OCI-LY1 (cell line): ENCODE data around the gene MOCS3.

Experiments used
- H2AFZ ChIP-seq: fragments of 200-600 bp; sonication (generic), shearing (Covaris generic); 2 replicates; pipeline ENCODE4 v1.6.0; 2014; ENCODE audit warnings: antibody characterized with exemption, mild to moderate bottlenecking, low read length
- H3F3A ChIP-seq: fragments of 200-600 bp; sonication (generic), shearing (Covaris generic); 2 replicates; pipeline ENCODE4 v1.6.0; 2014; ENCODE audit warnings: mild to moderate bottlenecking, antibody characterized with exemption, low read length, moderate library complexity; ENCODE audit not compliant: insufficient read depth
- H3K27ac ChIP-seq: fragments of 200-600 bp; sonication (generic); 2 replicates; pipeline ENCODE4 v1.5.1; 2014; ENCODE audit warnings: low read length, mixed run types, mild to moderate bottlenecking, low read depth; ENCODE audit not compliant: poor library complexity, severe bottlenecking
- H3K27me3 ChIP-seq: fragments of 200-600 bp; sonication (generic); 2 replicates; pipeline ENCODE4 v1.6.0; 2014; ENCODE audit warnings: antibody characterized with exemption, mild to moderate bottlenecking, low read length, moderate library complexity; ENCODE audit not compliant: insufficient read depth
- H3K36me3 ChIP-seq: fragments of 200-600 bp; sonication (generic); 2 replicates; pipeline ENCODE4 v1.6.1; 2014; ENCODE audit warnings: mild to moderate bottlenecking, antibody characterized with exemption, low read length, moderate library complexity, mixed read lengths; ENCODE audit not compliant: insufficient read depth
- H3K4me1 ChIP-seq: fragments of 200-600 bp; sonication (generic); 2 replicates; pipeline ENCODE4 v1.5.1; 2014; ENCODE audit warnings: mild to moderate bottlenecking, low read length, moderate library complexity; ENCODE audit not compliant: insufficient read depth, severe bottlenecking
- H3K4me2 ChIP-seq: fragments of 200-600 bp; sonication (generic), shearing (Covaris generic); 2 replicates; pipeline ENCODE4 v1.6.1; 2014; ENCODE audit warnings: low read length
- H3K4me3 ChIP-seq: fragments of 200-600 bp; sonication (generic); 2 replicates; pipeline ENCODE4 v1.5.1; 2014; ENCODE audit warnings: low read length, low read depth, mild to moderate bottlenecking, mixed read lengths; ENCODE audit not compliant: poor library complexity, severe bottlenecking
- H3K79me2 ChIP-seq: fragments of 200-600 bp; shearing (Covaris generic); 2 replicates; pipeline ENCODE4 v1.6.1; 2016; ENCODE audit warnings: mixed run types, low read length, mixed read lengths; ENCODE audit not compliant: insufficient read depth
- H3K9ac ChIP-seq: fragments of 200-600 bp; sonication (generic), shearing (Covaris generic); 2 replicates; pipeline ENCODE4 v1.6.1; 2014; ENCODE audit warnings: mild to moderate bottlenecking, low read length, mixed read lengths
- H3K9me2 ChIP-seq: fragments of 200-600 bp; sonication (generic), shearing (Covaris generic); 2 replicates; pipeline ENCODE4 v1.6.1; 2014; ENCODE audit warnings: low read depth, mild to moderate bottlenecking, low read length, mixed read lengths
- H3K9me3 ChIP-seq: fragments of 200-600 bp; shearing (Covaris generic); 2 replicates; pipeline ENCODE4 v1.6.1; 2014; ENCODE audit warnings: low read length, mixed read lengths
- H4K20me1 ChIP-seq: fragments of 200-600 bp; sonication (generic), shearing (Covaris generic); 2 replicates; pipeline ENCODE4 v1.6.0; 2016; ENCODE audit warnings: mild to moderate bottlenecking, low read length; ENCODE audit not compliant: insufficient read depth
- EZH2 ChIP-seq: fragments of 200-600 bp; sonication (generic), shearing (Covaris generic); IDR thresholded peaks from 2 replicates; pipeline ENCODE4 v1.8.0; 2017; ENCODE audit warnings: borderline replicate concordance, mixed run types, mild to moderate bottlenecking, antibody characterized with exemption, low read length, moderate library complexity, mixed read lengths
- TF ChIP-seq, protein P1 (sequence below): fragments of 200-600 bp; sonication (generic), shearing (Covaris generic); IDR thresholded peaks from 2 replicates; pipeline ENCODE4 v1.5.1; 2017; ENCODE audit warnings: mild to moderate bottlenecking, antibody characterized with exemption, low read length, moderate library complexity, mixed read lengths

The MOCS3 gene

GRCh38 chr20:50993876-50994275, 35.3 kb downstream of the MOCS3 start:
- H3K79me2 ChIP-seq = no peaks in the 10 kb centered on the region
- H3K9me3 ChIP-seq = no peaks in the 10 kb centered on the region
- H3K4me1 ChIP-seq = no peaks in the 10 kb centered on the region
- TF ChIP-seq, protein P1, sequence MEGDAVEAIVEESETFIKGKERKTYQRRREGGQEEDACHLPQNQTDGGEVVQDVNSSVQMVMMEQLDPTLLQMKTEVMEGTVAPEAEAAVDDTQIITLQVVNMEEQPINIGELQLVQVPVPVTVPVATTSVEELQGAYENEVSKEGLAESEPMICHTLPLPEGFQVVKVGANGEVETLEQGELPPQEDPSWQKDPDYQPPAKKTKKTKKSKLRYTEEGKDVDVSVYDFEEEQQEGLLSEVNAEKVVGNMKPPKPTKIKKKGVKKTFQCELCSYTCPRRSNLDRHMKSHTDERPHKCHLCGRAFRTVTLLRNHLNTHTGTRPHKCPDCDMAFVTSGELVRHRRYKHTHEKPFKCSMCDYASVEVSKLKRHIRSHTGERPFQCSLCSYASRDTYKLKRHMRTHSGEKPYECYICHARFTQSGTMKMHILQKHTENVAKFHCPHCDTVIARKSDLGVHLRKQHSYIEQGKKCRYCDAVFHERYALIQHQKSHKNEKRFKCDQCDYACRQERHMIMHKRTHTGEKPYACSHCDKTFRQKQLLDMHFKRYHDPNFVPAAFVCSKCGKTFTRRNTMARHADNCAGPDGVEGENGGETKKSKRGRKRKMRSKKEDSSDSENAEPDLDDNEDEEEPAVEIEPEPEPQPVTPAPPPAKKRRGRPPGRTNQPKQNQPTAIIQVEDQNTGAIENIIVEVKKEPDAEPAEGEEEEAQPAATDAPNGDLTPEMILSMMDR = no peak
- no peak overlapping the region for H2AFZ ChIP-seq
- peaks cover 3% of the 10 kb centered on the region; the same call in 1 of the 2 replicates for H3K27me3 ChIP-seq
- H3K9ac ChIP-seq = no peak overlapping the region
- no peak overlapping the region for H3K27ac ChIP-seq
- no peak overlapping the region for H3K4me3 ChIP-seq
- no peaks in the 10 kb centered on the region for H3K36me3 ChIP-seq
- H3K4me2 ChIP-seq = no peak overlapping the region
- no peaks in the 10 kb centered on the region for H3K9me2 ChIP-seq
- H3F3A ChIP-seq = no peaks in the 10 kb centered on the region
- no peaks in the 10 kb centered on the region for H4K20me1 ChIP-seq

GRCh38 chr20:50995506-50995905, 36.9 kb downstream of the MOCS3 start:
- Histone ChIP-seq H3K79me2 (no peaks in the 10 kb centered on the region), H3K9me3 (no peaks in the 10 kb centered on the region), H3K4me1 (no peaks in the 10 kb centered on the region), H3K27me3 (peaks cover 3% of the 10 kb centered on the region; the same call in 1 of the 2 replicates), H3K4me2 (no peak overlapping the region), H3F3A (no peaks in the 10 kb centered on the region), H3K9ac (no peak overlapping the region), H3K4me3 (no peak overlapping the region), H3K36me3 (no peaks in the 10 kb centered on the region), H3K27ac (no peak overlapping the region), H2AFZ (no peak overlapping the region), H4K20me1 (no peaks in the 10 kb centered on the region), H3K9me2 (no peaks in the 10 kb centered on the region)
- TF ChIP-seq EZH2 = no peak
- TF ChIP-seq, protein P1 = no peak

DNA sequence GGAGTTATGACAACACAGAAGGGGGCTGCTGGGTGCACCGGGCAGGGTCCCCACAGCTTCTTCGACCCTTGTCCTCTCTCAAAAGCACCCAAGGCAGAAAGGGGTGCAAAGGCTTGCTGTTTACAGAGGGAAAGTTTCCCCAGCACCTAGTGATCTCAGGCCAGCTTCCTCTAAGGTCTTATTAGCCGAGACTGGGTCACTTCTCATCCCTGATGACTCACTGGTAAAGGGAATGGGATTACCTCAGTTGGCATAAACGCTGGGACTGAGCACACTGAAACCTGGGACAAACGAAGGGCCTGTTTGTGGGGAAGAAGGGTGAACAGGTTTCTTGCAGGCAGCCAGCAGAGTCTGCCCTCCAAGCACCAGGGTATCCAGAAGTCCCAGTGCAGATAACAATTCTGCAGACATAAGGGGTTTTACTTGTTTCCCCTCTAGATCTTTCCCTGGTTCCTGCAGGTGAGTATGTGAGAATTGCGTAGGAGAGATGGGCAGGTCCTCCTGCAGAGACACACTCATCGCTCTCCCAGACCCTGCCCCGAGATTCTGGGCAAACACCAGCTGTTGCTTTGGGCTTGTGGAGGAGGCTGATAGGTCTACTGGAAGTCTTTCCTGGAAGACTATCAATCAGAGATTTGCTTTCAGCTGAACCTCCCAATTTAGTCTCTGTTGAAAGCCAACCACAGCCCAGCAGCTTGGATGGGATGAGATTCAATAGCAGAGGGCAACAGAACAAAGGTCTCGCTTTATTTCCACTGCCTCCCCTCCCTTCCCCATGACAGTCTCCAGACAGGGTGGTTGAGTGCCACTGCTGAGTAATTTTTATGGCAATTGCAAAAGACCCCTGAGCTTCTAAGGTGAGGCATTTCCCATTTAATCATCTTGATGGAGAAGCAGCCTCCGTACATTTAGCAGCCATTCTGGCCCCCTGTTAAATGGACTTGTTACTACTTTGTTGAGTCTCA, 38.6 kb downstream of the MOCS3 start:
- H3K4me3 ChIP-seq = no peak overlapping the region
- no peaks in the 10 kb centered on the region for H3K4me1 ChIP-seq
- H3K9me2 ChIP-seq = no peaks in the 10 kb centered on the region
- H3K4me2 ChIP-seq = no peak overlapping the region
- H4K20me1 ChIP-seq = no peaks in the 10 kb centered on the region
- no peak overlapping the region for H2AFZ ChIP-seq
- no peaks in the 10 kb centered on the region for H3K79me2 ChIP-seq
- H3K36me3 ChIP-seq = no peaks in the 10 kb centered on the region
- no peaks in the 10 kb centered on the region for H3K9me3 ChIP-seq
- TF ChIP-seq, protein P1 = no peak
- TF ChIP-seq EZH2 = no peak
- H3K27ac ChIP-seq = no peak overlapping the region
- peaks cover 9% of the 10 kb centered on the region; the same call in 1 of the 2 replicates for H3K27me3 ChIP-seq
- H3K9ac ChIP-seq = no peak overlapping the region
- no peaks in the 10 kb centered on the region for H3F3A ChIP-seq
